Measurements from ENCODE around the gene FREM3.
"Not testable (repeated sequence)": the region's sequence is repeated elsewhere in the genome, so short reads cannot be mapped to it uniquely, and the experiment has no call there.

FREM3 gene

DNA sequence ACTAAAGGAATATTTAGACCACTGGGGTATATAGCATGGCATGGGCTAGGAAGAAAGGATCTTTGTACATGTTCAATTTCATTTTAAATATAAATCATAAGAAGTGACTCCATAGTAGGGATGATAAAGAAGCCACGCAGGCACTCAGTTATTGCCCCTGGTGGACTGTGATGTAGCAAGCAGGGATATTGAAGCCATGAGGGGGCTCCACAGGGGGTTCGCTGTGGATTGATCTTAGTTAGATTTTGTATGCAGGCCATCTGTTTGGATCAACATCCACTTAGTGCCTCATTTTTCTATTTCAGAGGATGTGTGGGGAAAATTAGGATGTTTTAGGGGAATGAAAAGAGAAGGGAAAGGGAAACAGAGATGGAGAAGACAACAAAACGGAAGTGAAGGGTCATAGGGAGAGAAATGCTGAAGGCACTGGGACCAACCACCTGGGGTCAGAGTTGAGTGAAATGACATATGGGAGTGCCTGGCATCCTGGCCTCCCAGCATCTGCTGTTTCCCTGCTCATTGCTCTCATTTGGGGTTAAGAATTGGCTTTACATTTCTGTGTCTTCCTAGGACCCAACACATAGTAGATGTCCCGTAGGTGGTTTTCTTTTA is 11.2 kb upstream of the FREM3 start:
- in situ Hi-C loops (cut with HindIII; ENCODE audit: low pct_unique_long_range_greater_than_20kb, low sequenced_read_pairs): no loop called here
- no peak for TF ChIP-seq JUND (IDR thresholded peaks at IDR 0.05; ENCODE audit: low read depth)
- DNase-seq (ENCODE audit: low read depth in 1 of 2, low spot score in 1 of 2): peak in 1 of 2 experiments; percentile 13

DNA sequence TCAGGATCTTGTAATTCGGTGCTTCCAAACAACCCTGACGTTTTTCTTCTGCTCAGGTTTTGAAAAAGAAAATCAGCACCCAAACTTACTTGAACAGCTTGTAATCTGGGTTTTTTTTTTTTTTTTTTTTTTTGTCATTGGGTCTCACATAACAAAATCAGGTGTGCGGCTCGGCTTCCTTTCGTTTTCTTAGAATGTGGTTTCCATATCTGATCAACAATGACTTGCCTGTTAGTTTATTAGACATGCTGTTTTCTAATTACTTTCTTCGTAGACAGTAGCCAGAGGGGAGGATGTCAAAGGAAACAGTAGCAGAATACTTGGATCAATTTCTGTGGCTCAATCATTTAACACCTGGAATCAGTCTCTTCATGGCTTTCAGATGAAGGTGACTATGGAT is 890 bp upstream of the FREM3 start:
- DNase-seq (ENCODE audit: low read depth in 1 of 2, low spot score in 1 of 2): no peak
- in situ Hi-C loops (cut with HindIII; ENCODE audit: low pct_unique_long_range_greater_than_20kb, low sequenced_read_pairs): no loop called here
- no peak for TF ChIP-seq JUND (IDR thresholded peaks at IDR 0.05; ENCODE audit: low read depth)

DNA sequence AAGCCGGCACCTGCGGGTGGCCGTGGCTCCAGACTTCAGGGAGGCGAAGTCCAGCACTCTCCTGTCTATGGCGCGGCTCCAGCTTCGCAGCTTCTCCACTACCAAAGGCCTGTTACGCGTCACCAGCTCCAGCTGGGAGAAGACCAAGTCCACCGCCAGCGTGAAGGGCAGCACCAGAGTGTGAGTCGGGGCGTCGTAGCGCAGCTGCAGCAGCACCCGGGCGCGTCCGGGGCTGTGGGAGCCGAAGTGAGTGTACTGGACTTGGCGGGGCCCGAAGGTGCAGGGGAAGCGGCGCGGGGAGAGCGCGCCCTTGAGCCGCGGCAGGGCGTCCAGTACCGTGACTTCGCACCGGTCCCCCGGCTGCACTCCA is 444 bp downstream of the FREM3 start:
- in situ Hi-C loops (cut with HindIII; ENCODE audit: low pct_unique_long_range_greater_than_20kb, low sequenced_read_pairs): no loop called here
- no peak for TF ChIP-seq JUND (IDR thresholded peaks at IDR 0.05; ENCODE audit: low read depth)
- no peak for DNase-seq (ENCODE audit: low read depth in 1 of 2, low spot score in 1 of 2)

DNA sequence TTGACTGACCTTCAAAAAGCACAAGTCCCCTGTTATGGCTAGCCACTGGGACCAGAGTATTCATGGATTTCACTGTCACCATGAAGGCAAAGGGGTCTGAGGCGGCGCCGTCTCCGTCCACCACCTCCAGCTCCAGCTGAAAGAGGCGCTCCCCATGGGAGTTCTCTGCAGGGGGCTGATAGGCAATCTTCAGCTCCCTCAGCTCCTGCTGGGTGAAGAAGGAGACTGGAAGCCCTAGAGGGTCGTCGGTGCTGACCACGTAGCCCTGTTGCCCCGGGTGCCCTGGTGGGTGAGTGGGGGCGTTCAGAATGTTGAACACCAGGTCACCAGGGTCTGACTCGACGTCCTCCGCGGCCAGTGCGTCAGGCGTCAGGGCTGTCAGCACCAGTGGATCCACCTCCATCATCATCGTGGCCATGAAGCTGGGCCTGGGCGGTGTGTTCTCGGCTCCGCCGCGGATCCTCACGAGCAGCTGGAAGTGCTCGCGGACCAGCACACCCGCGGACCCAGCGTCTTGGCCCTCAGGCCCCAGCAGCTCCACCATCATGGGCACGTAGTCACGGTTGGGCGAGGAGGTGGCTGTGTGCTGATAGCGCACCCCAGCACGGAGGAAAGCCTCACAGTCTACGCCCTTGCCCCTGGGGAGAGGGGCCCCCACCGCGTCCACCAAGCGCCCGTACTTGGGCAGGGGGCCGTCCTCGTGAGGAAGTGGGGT is 987 bp downstream of the FREM3 start:
- DNase-seq (ENCODE audit: low read depth in 1 of 2, low spot score in 1 of 2): no peak
- TF ChIP-seq JUND (IDR thresholded peaks at IDR 0.05; ENCODE audit: low read depth): no peak
- in situ Hi-C loops (cut with HindIII; ENCODE audit: low pct_unique_long_range_greater_than_20kb, low sequenced_read_pairs): no loop called here

DNA sequence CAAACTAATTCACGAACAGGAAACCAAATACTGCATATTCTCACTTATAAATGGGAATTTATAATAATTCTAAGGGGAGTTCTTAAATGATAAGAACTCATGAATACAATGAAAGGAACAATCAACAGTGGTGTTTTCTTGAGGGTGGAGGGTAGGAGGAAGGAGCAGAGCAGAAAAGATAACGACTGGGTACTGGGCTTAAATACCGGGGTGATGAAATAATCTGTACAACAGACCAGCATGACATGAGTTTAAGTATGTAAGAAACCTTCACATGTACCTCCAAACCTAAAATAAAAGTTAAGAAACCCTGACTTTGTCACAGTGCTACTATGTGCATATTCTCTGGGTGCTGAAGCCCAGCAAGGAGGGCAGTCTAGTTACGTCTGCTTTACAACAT is 6.6 kb downstream of the FREM3 start:
- TF ChIP-seq JUND (IDR thresholded peaks at IDR 0.05; ENCODE audit: low read depth): no peak
- DNase-seq (ENCODE audit: low read depth in 1 of 2, low spot score in 1 of 2): no peak
- in situ Hi-C loops (cut with HindIII; ENCODE audit: low pct_unique_long_range_greater_than_20kb, low sequenced_read_pairs): no loop called here

DNA sequence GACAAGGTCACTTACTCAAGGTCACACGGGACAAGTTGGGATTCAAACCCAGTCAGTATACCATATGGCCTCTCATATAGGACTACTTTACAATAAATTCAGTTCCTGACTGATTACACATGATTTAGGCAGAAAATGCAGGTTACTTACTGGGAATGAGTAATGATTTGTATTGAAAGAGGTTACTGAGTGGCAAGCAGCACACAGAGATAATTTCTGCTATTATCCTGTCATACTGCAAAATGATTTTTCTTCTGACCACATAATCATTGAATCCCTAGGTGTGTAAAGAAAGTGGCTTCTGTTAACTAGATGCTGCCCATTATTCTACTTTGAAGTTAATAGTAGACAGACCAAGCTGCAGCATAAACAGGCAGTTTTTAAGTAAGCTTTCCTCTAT is 8.2 kb downstream of the FREM3 start:
- in situ Hi-C loops (cut with HindIII; ENCODE audit: low pct_unique_long_range_greater_than_20kb, low sequenced_read_pairs): no loop called here
- no peak for DNase-seq (ENCODE audit: low read depth in 1 of 2, low spot score in 1 of 2)
- no peak for TF ChIP-seq JUND (IDR thresholded peaks at IDR 0.05; ENCODE audit: low read depth)

DNA sequence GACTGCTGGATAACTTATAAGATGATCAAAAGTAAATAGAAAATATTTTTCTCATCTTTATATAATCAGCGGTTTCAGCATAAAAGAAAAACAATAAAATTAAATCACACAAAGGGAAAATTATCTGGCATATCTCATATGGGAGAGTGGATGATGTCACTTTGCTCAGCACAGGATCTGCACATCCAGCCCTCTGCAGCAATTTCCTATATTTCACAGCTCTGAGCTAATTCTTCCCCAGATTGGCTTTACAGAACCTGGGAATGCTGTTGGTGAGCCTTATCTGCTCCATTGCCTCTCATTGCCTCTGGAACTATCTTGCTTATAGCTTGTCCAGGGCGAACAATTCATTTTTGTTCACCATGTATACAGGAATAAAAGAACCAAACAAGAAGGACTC is 21.0 kb downstream of the FREM3 start:
- no peak for DNase-seq (ENCODE audit: low read depth in 1 of 2, low spot score in 1 of 2)
- no peak for TF ChIP-seq JUND (IDR thresholded peaks at IDR 0.05; ENCODE audit: low read depth)
- in situ Hi-C loops (cut with HindIII; ENCODE audit: low pct_unique_long_range_greater_than_20kb, low sequenced_read_pairs): no loop called here

DNA sequence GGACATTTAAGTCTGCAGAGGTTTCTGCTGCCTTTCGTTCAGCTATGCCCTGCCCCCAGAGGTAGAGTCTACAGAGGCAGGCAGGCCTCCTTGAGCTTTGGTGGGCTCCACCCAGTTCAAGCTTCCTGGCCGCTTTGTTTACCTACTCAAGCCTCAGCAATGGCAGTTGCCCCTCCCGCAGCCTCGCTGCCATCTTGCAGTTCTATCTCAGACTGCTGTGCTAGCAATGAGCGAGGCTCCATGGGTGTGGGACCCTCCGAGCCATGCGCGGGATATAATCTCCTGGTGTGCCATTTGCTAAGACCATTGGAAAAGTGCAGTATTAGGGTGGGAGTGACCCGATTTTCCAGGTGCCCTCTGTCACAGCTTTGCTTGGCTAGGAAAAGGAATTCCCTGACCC is 26.8 kb downstream of the FREM3 start:
- in situ Hi-C loops (cut with HindIII; ENCODE audit: low pct_unique_long_range_greater_than_20kb, low sequenced_read_pairs); DNase-seq (ENCODE audit: low read depth in 1 of 2, low spot score in 1 of 2): not testable (repeated sequence)

DNA sequence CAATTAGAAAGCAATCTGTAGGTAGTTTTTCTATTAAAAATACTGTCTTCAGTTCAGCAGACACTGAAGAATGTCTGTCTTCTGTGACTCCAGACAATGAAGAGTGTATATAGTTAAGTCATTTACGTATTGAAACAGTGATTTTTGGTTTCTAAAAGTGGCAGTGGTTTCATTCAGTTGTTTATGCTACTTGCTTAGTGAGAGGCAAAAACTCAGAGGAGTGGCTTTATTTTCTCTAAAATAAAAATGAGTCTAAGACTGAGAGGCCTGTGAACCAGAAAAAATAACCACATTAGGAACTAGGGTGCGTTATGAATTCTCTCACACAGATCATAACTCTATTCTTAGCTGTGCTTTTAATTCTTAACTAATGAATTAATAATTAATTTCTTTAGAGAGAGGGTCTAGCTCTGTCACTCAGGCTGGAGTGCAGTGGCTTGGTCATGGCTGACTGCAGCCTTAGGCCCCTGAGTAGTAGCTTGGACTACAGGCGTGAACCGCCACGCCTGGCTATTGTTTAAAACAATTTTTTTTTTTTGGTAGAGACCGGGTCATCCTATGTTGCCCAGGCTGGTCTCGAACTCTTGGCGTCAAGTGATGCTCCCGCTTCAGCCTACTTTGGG is 31.4 kb downstream of the FREM3 start:
- DNase-seq (ENCODE audit: low read depth in 1 of 2, low spot score in 1 of 2): no peak
- no peak for TF ChIP-seq JUND (IDR thresholded peaks at IDR 0.05; ENCODE audit: low read depth)
- in situ Hi-C loops (cut with HindIII; ENCODE audit: low pct_unique_long_range_greater_than_20kb, low sequenced_read_pairs): no loop called here

DNA sequence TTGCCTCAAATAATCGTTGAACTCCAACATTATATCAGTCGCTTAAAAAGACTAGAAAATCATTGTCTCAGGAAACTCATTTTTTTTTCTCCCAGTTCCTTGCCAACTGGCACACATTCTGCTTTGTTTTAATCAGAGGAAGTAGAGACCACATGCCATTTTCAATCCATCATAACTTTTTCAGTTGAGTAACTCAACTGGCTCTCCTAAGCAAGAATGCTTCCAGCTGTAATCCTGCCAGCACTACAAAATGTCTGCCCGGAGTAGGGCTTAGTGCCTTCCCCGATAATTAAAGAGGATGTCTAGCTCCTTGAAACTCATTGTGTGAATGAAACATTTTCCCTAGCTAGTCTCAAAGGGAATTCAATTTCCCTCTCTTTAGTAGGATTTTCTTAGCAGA is 33.0 kb downstream of the FREM3 start:
- no peak for DNase-seq (ENCODE audit: low read depth in 1 of 2, low spot score in 1 of 2)
- TF ChIP-seq JUND (IDR thresholded peaks at IDR 0.05; ENCODE audit: low read depth): no peak
- in situ Hi-C loops (cut with HindIII; ENCODE audit: low pct_unique_long_range_greater_than_20kb, low sequenced_read_pairs): no loop called here

DNA sequence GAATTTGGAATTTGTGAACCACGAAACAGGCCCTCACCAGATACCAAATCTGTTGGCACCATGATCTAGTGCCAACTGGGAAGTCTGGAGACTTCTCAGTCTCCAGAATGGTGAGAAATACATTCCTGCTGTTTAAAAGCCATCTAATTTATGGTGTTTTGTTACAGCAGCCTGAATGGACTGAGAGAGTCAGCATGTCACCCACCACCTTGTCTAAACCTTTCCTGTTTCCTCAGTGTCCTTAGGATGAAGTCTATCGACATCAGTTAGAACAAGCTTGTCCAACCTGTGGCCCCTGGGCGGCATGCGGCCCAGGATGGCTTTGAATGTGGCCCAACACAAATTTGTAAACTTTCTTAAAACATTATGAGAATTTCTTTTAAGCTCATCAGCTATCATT is 42.1 kb downstream of the FREM3 start:
- DNase-seq (ENCODE audit: low read depth in 1 of 2, low spot score in 1 of 2): no peak
- no peak for TF ChIP-seq JUND (IDR thresholded peaks at IDR 0.05; ENCODE audit: low read depth)
- in situ Hi-C loops (cut with HindIII; ENCODE audit: low pct_unique_long_range_greater_than_20kb, low sequenced_read_pairs): no loop called here

DNA sequence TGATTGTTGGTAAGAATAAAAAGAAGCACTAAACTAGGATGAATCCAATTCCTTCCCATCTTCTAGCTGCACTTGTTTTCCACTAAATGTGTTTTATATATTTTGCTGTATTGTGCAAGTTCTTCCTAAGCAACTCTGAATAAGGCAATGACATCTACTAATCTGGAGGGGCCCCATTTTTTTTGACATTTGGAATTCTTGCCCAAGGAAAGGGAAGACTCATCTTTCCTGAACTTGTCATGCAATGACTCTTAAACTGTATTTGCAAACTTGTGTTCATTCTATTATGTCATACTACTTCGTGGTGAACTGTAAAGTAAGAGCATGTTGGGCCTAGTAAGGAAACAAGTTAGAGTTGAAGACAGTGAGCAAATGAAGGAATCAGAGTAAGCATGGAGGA is 45.9 kb downstream of the FREM3 start:
- in situ Hi-C loops (cut with HindIII; ENCODE audit: low pct_unique_long_range_greater_than_20kb, low sequenced_read_pairs): no loop called here
- DNase-seq (ENCODE audit: low read depth in 1 of 2, low spot score in 1 of 2): no peak
- TF ChIP-seq JUND (IDR thresholded peaks at IDR 0.05; ENCODE audit: low read depth): no peak

DNA sequence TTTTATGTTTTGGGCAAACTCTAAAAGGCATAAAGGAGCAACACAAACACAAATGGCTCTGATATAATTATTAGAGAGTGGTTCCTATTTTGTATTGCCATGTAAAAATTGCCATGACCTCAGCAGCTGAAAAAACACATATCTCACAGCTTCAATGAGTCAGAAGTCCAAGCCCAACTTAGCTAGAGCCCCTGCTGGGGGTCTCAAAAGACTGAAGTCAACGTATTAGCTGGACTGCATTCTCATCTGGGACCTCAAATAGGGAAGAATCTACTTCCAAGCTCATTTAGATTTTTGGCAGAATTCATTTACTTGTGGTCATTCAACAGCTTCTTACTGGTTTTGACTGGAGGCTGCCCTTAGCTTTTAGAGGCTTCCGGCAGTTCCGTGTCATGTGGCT is 47.4 kb downstream of the FREM3 start:
- in situ Hi-C loops (cut with HindIII; ENCODE audit: low pct_unique_long_range_greater_than_20kb, low sequenced_read_pairs): no loop called here
- no peak for DNase-seq (ENCODE audit: low read depth in 1 of 2, low spot score in 1 of 2)
- no peak for TF ChIP-seq JUND (IDR thresholded peaks at IDR 0.05; ENCODE audit: low read depth)

All from T47D (cell line).